ENCODE data around the gene LHX6.

LHX6 gene

DNA sequence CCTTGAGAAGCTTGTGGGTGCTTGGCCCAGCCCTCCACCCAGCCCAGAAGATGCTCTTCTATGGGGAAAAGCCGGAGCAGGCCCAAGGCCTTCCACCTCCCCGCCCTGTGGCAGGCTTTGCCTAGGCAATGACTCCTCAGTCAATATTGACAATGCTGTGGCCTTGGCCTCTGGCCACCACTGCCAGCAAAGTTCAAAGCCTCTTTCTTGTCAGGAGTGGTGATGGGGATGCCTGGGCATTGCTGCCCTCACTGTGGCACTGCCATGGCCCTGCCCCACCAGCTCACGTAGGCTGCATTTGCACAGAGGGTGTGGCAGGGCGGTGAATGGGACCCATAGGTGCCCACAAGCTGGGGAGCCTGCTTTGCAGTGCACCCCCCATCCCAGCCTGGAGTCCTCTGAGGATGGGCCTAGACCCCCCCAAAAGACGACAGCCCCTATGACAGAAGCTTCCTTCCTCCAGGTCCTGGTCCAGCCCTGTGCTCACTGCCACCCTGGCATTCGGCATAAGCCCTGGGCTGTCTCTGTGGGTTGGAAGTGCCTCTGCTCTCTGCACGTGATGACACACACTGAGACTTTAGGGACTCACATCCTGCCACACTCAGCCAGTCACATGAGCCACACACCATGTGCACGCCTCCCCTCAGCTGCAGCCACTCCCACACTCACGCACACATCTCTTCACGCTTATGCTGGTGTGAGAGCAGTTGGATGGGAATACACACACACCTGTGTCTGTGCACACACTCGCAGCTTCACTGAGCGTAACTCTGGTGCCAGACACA lies 38.0 kb downstream of the LHX6 start:
- DNase-seq: peak; percentile 88

DNA sequence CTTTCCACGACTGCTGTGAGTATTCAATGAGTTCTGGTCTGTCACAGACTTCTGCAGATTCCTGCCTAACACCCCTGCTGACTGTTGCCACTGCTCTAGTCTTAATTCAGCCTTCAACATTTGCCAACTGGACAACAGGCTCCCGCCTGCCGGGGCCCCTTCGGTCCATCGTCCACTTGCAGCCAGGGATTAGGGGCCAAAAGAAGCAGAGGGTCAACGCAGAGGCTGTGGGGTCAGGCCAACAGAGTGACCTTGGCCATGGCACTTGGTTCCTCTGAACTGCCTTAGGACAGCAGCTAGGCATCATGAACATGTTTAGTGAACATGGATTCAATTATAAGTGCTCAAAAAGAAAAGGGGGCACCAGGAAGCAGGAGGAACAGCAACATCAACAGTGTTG lies 40.4 kb downstream of the LHX6 start:
- no peak for DNase-seq

DNA sequence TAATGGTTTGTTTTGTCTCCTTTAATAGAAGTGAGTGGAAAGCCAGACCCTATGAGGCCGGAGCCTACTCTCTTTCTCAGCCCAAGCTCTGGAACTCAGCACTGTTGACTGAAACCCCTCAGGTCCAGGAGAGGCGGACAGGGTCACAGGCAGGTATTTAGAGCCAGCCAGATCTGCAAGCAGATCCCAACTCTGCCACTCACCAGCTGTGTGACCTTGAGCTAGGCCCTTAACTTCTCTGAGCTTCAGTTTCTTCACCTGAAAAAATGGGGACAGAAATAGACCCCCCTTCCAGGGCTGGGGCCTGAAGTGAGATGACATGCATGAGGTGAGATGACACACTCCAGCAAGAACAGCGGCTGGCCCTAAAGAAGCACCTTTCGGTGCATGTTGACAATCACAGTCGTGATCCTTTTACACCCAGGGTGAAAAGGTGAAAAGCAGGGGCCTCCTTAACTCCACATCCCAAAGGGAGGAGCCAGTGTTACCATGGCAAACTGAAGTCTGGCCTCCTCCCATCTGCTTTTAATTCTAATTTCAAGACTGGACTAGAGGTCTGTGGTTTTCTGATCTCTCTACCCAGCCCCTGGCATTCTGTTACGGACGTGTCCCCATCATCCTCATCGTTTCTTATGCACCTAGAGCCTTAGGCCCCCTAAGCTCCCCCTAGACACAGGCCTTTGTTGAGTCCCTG lies 41.8 kb downstream of the LHX6 start:
- DNase-seq: no peak

DNA sequence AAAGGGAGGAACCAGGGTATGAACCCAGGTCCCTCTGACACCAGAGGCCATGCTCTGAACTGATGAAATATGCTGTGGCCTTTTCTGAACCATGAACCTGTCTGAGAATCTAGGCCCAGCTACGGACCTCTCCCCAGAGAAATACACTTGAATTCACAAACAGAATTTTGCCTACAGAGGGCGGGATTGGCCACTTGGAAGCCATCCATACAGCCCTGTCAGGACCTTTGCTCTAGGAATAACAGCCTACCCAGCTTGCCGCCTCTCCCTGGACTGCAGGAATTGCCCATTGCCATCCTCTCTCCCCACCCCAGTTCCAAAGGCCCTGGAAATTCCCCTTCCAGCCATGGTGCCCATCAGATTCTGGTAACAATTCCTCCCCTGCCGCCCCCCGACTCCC lies 42.5 kb downstream of the LHX6 start:
- no peak for DNase-seq

DNA sequence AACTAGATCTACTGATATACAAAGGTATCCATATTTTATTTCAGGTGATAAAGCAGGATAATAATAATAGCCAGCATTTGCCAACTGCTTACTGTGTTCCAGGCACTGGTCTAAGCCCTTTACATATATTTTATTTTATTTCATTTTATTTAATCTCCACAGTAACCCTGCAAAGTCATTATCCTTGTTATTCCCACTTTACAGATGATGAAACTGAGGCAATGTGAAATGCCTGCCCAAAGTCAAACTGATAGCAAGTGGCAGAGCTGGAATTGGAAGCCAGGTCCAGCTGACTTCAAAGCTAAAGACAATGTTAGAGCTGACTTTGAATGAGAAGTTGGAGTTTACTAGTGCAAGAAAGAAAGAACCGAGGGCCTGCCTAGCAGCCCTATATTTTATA lies 44.2 kb downstream of the LHX6 start:
- DNase-seq: no peak

DNA sequence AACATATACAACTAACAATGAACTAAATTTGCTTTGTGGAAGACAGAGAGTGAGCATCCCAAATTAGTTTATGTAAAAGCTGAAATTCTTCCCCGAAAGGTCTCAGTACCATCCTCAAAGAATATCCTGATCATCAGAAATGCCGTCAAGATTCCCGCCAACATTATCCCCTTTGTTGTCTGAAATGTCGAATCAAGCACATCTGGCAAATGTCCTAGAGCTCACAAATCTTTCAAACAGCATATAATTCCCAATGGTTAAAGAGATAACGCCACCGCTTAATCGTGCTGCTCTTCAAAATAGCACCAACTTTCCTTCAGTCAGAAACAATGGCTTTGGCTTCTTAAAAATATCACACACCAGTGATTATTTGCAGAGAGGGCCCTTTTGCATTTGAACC lies 45.3 kb downstream of the LHX6 start:
- DNase-seq: no peak

DNA sequence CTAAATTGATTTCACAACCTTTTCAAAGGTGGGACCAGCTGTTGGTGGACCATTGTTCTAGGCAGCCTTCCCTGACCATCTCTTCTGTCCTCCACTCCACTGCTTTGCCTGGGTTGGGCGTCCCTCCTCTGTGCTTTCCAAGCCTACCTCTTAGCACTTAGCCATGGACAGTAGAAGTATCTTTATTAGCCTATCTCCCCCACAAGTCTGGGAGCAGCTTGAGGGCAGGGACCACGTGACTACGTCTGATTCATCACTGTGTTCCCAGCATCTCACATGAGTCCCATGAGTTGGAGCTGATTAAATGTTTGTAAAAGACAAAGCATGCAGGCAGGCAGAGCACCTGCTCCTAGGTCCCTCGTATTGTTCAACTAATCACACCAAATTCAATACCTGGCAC lies 48.1 kb downstream of the LHX6 start:
- DNase-seq: no peak

DNA sequence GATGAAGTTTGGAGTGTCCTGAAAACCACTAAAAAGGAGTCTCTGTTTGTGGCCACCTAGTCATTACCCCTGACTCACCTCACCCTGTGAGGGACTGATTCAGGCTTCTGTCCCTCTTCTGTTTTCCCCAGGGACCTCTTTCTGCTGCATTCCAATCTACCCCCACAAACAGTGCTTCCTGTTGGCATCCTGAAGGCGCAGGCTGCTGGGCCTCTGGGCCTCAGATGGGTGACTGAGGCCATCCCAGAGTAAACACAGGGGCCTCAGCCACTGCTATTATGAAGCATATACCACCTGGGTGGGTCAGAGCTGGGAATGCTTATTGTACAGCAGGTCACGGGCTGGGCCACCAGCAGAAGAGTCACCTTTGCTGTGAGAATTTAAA lies 49.1 kb downstream of the LHX6 start:
- DNase-seq: no peak

DNA sequence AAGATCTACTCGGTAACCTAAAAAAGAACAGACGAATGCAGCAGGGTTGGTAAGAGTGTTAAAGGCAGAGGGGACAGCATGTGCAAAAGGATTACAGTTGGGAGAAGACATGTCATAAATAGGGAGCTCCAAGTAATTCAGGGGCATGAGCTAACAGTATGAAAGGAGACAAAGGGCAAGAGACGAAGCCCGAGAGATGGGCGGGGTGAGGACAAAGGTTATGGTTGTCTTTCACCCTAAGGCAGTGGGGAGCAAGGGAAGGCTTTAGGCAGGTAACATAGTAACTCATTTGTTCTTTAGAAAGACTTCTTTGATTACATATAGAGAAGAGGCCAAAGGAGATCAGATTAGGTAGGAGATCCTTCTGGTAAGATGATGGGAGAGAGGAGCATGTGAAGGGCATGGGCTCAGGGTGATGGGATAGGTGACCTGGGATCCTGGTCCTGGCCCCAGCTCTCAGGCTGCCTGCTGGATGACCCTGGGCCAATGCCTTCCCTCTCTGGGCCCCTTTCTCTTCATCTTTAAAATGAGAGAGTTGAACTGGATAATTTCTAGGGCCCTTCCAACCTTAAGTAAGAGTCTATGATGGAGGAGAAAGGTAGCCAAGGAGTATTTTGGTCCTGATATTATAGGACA lies 49.6 kb downstream of the LHX6 start:
- no peak for DNase-seq

DNA sequence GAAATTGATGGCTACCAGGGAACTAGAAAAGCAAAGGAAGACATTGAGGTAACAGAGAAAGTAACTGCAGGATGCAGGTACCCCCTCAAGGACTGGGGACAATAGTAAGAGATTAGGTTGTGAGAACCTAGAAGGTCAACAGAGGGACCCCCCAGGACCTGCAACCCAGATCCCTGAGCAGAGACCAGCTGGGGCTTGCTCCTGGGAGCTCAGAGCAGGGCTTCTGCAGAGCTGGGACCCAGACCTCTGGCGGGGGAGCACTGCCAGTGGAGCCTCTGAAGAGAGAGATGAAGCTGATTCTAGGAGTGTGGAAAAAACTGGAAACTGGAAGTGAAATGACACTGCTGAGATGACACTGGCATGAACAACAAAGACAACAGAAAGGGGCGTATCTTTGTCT lies 51.8 kb downstream of the LHX6 start:
- no peak for DNase-seq

DNA sequence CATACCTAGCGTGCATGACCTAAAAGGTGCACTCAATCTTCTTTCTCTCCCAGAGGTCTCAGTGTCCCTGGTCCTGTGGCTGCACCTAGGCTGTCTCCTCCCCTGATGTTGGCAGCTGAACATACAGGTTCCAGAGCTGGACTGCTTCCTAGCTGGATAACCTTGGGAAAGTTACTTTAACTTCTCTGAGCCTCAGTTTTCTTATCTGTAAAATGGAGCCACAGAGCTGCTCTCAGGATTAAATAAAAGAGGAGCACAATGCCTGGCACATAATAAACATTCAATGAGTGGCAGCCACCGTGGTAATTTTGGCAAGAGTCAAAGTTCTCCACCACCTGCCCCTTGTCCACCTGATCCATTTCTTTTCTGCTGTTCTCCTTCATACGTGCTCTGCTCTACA lies 55.1 kb downstream of the LHX6 start:
- no peak for DNase-seq

DNA sequence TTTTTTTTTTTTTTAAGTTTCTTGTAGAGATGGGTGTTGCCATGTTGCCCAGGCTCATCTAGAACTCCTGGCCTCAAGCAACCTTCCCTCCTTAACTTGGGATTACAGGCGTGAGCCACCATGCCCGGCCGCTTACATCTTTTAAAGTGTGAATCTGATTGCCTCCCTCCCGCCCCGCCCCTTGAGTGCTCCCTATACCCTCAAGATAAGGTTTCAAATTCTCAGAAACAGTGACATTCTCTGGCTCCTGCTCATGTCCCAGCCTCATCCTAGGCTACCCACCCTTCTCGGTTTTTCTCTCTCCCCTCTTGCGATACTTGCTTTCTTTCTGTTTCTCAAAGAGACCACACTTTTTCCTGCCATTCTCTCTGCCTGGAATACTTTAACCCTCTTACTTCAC lies 56.6 kb downstream of the LHX6 start:
- DNase-seq: no peak

DNA sequence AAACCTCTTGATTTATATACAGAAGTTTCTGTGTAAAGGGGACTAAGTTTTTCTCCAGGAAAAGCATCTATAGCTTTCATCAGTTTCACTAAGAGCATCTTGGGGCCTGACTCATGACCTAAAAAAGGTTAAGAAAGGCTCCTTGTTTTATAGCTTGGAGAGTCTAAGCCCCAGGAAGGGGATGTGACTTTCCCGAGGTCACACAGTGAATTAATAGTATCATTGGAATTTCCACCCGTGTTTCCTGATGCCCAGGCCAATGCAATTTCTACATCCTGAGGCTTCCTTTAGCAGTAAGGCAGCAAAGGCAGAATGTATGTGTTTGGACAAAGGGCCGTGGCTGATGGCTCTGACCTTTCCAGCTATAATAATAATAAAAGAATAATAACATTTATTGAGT lies 60.4 kb downstream of the LHX6 start:
- no peak for DNase-seq

DNA sequence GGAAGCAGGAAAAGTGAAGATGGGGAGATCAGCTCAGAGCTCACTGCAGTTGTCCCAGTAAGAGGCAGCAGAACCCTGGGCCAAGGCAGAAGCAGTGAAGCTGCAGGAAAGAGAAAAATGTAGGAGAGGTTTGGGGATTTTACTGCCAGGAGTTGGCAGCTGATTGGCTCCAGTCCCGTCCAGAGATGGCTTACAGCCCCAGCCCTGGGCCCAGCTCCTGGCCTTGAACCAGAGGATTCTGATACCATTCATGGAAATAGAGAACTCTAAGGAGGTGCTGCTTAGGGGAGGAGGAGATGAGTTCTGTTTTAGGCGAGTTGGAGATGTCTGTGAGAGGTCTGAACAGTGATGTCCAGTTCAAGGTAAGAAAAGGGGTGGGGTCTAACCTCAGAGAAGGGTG lies 64.5 kb downstream of the LHX6 start:
- DNase-seq: no peak

DNA sequence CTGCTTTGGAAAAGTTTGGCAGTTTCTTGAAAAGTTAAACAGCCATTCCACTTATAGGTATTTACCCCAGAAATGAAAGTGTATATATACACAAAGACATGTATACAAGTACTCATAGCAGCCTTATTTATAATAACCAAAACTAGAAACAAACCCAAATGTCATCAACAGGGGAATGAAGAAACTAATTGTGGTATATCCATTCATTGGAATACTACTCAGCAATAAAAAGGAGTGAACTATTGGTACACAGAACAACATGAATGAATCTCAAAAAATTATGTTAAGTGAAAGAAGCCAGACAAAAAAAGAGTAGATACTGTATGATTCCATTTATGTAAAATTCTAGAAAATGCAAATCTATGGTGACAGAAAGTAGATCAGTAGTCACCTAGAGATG lies 66.3 kb downstream of the LHX6 start:
- no peak for DNase-seq

DNA sequence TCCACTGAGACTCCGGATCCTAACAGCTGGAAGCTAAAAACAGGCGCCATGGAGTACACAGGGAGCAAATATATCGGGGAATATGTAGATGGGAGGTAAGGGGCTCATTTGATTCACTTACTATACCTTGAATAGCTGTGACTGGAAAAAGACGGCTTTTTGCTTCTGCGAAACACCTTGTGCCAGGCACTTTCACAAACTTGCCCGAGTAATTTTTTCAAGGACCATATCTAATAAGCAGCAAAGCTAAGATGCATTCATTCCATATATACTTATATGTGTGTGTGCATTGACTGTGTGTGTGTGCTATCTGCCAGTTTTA lies 68.9 kb downstream of the LHX6 start:
- DNase-seq: no peak

DNA sequence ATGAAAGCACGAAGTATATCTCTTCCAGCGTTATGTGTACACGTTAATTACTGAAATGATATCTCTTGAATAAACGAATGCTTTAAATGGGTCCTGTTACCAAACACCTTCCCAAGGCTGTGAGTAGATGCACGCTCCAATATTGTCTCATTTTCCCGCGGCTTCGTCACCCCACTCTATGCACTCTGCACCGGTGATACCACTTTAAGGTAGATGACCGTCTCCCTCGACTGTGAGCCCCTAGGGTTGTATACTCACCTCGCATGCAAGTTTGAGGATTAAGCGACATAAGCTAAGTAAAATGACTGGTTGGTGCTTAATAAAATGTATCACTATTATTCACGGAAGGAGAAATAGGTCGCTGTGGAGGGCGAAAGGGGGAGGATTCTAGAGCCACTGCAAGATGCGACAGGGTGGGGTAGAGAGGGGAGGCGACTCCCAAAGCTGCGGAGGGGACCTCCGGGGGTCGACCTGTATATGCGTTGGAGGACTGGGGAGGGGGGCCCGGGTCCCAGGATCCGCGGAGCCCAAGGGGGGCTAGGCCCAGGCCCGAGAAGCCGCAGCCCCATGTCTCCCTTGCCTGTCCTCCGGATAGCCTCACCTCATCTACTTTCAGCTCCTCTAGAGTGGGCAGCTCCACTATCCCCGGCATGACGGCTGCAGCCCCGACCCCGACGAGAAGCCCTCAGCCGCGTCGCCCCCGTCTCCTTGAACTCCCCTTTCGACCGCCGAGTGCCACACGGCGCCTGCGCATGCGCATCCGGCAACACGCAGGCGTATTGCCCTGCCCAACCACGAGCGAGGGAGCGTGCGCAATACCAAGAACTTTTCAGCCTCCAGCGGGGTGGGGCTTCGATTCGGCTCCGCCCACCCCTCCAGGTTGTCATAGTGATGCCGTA lies 69.5 kb downstream of the LHX6 start, which contains the start of the genes MORN5 and NDUFA8:
MORN5 (plus strand) TSS at position 883 of the 899 bp plus-strand sequence. CDS start 65 bp downstream, outside the sequence.
NDUFA8 (minus strand) TSS at position 754 of the 899 bp plus-strand sequence; CDS start at position 652, 102 bp downstream.
- peak; percentile 97 for DNase-seq

DNA sequence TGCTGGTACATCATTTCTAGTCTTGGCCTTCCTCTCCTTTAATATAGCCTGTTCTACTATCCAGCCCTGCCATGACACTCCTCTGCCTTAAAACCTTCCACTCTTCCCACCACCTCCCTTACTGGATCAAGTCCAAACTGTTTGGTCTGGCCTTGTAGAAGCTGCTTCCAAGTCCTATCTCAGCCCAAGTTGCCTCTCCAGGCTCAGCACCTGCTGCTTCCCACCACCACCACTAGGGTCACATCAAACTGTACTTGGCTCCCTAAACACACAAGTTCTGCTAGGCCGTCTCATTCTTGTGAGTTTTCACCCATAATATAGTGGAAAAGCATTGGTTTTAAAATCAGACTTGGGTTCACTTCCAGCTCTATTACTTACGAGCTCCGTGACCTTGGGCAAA lies 70.6 kb downstream of the LHX6 start:
- DNase-seq: no peak

DNA sequence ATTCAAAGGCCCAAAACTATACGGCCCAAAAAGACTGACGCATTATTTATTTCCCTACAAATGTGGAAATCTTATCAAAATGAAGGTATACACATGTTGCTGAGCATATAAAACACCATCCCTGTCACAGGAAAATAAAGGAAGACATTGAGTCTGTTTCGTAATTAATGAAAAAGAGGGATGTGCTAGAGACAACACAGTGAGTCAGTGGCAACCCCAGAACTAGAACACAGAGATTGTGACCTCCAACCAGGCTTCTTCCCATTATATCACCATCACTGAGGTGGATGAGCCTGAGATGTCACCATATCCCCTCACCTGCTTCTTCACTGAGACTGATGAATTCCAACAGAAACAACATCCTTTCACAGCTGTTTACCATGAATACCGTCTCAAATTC lies 73.0 kb downstream of the LHX6 start:
- DNase-seq: no peak

All from DMS79 treated with DMSO at 0.1 percent for 48 hours (cell line).